Endothelial cell of umbilical vein (primary cell): Measurements from ENCODE around the gene NBEA. TPM values are rescaled to one million over a fixed set of nuclear protein-coding genes. Genes with fewer than 3 reads are reported as not detected.

Experiments
- BruUV-seq: library from RNA; stranded (reverse); fragments of 400-500 nt; replicated peaks from 2 replicates; lab custom pipeline; 2021; lab: Mats Ljungman, UMichigan
- CTCF ChIA-PET: fragments of 300-600, 350-600 bp; sonication (Branson Sonifier 250); formaldehyde crosslinking; loops from one replicate; lab custom pipeline; 2021; ENCODE audit warnings: antibody characterized with exemption, inconsistent platforms; lab: Charles Lee
- POLR2A ChIA-PET: fragments of 300-600, 350-600 bp; sonication (Branson Sonifier 250); formaldehyde crosslinking; loops from one replicate; lab custom pipeline; 2021; ENCODE audit warnings: antibody characterized with exemption, inconsistent platforms; lab: Charles Lee
- DNase-seq: peaks from one replicate; pipeline ENCODE4 v3.0.0-alpha.2; 2011; ENCODE audit warnings: low read depth, low spot score
- FAIRE-seq: peaks from 2 replicates; lab custom pipeline; 2011; peaks lifted over from hg19 to GRCh38; lab: Jason Lieb, UNC
- H2AFZ ChIP-seq: 2 replicates; pipeline ENCODE4 v1.6.0; 2012; ENCODE audit warnings: low read depth, low read length, control low read depth, inconsistent platforms
- H3K27ac ChIP-seq: 2 replicates; pipeline ENCODE4 v1.5.1; 2011; ENCODE audit warnings: low read depth, mild to moderate bottlenecking, control low read depth, low read length, moderate library complexity; ENCODE audit not compliant: insufficient read depth
- H3K27me3 ChIP-seq, 2 experiments: 2 replicates each; pipeline versions ENCODE4 v1.6.0 to v1.6.1; 2011; ENCODE audit warnings: low read length in 2 of 2, mixed read lengths in 1 of 2; ENCODE audit not compliant: control insufficient read depth in 2 of 2, insufficient read depth in 2 of 2
- H3K36me3 ChIP-seq, 2 experiments: 2 replicates in 1 of 2; 3 replicates in 1 of 2; pipeline ENCODE4 v1.5.1; 2011; ENCODE audit warnings: low read length in 2 of 2, mild to moderate bottlenecking in 1 of 2, moderate library complexity in 1 of 2; ENCODE audit not compliant: control insufficient read depth in 2 of 2, insufficient read depth in 2 of 2; ENCODE audit errors: extremely low read depth in 1 of 2
- H3K4me1 ChIP-seq: 3 replicates; pipeline ENCODE4 v1.5.1; 2011; ENCODE audit warnings: mild to moderate bottlenecking, low read length; ENCODE audit not compliant: control insufficient read depth, insufficient read depth; ENCODE audit errors: extremely low read depth
- H3K4me2 ChIP-seq: 2 replicates; pipeline ENCODE4 v1.6.1; 2011; ENCODE audit warnings: low read length, control low read depth, mixed read lengths; ENCODE audit not compliant: insufficient read depth
- H3K4me3 ChIP-seq, 3 experiments: fragments of 200-600 bp in 1 of 3; sonication (generic), shearing (Covaris generic) in 1 of 3; replicated peaks in 1 of 3; 2 replicates each; pipeline ENCODE4 v1.5.1; 2011 to 2016; ENCODE audit warnings: control low read depth in 3 of 3, low read length in 3 of 3, mild to moderate bottlenecking in 2 of 3, inconsistent platforms in 1 of 3, low read depth in 1 of 3, moderate library complexity in 1 of 3; ENCODE audit not compliant: insufficient read depth in 1 of 3
- H3K79me2 ChIP-seq: 2 replicates; pipeline ENCODE4 v1.6.0; 2012; ENCODE audit warnings: low read length, inconsistent platforms; ENCODE audit not compliant: control insufficient read depth, insufficient read depth
- H3K9ac ChIP-seq: replicated peaks from 2 replicates; pipeline ENCODE3; 2011; ENCODE audit warnings: low read length, control low read depth; ENCODE audit not compliant: insufficient read depth; ENCODE audit errors: extremely low read depth
- H3K9me1 ChIP-seq: replicated peaks from 3 replicates; pipeline ENCODE4 v1.6.0; 2011; ENCODE audit warnings: mild to moderate bottlenecking, low read length; ENCODE audit not compliant: control insufficient read depth, insufficient read depth; ENCODE audit errors: extremely low read depth
- H3K9me3 ChIP-seq: replicated peaks from 2 replicates; pipeline ENCODE4 v1.5.1; 2012; ENCODE audit warnings: low read length, inconsistent platforms; ENCODE audit not compliant: control insufficient read depth, insufficient read depth
- H4K20me1 ChIP-seq: replicated peaks from 2 replicates; pipeline ENCODE3; 2011; ENCODE audit warnings: mild to moderate bottlenecking, low read length; ENCODE audit not compliant: control insufficient read depth, insufficient read depth; ENCODE audit errors: extremely low read depth
- EZH2 ChIP-seq: IDR thresholded peaks from 2 replicates; pipeline ENCODE4 v1.6.1; 2012; ENCODE audit warnings: borderline replicate concordance, low read depth, mild to moderate bottlenecking, moderate library complexity, low read length, inconsistent platforms; ENCODE audit not compliant: severe bottlenecking
- FOS ChIP-seq: IDR thresholded peaks from 2 replicates; pipeline ENCODE4 v1.6.1; 2011; ENCODE audit warnings: mild to moderate bottlenecking, low read length, moderate library complexity, borderline replicate concordance; ENCODE audit not compliant: insufficient read depth
- GATA2 ChIP-seq: IDR thresholded peaks from 2 replicates; pipeline ENCODE4 v1.7.0; 2011; ENCODE audit warnings: low read depth, mild to moderate bottlenecking, moderate library complexity, mixed read lengths, low read length; ENCODE audit not compliant: insufficient read length, insufficient read depth
- JUN ChIP-seq: IDR thresholded peaks from 2 replicates; pipeline ENCODE4 v1.6.1; 2011; ENCODE audit warnings: borderline replicate concordance, low read depth; ENCODE audit not compliant: insufficient read length, insufficient read depth
- MYC ChIP-seq: IDR thresholded peaks from one replicate; pipeline ENCODE4 v1.6.1; 2011; ENCODE audit warnings: mild to moderate bottlenecking, low read depth, low read length
- POLR2A ChIP-seq: IDR thresholded peaks from 2 replicates; pipeline ENCODE4 v1.6.1; 2012; ENCODE audit warnings: low read depth, mild to moderate bottlenecking, control low read depth, low read length
- POLR2AphosphoS5 ChIP-seq: IDR thresholded peaks from 2 replicates; pipeline ENCODE4 v1.6.1; 2012; ENCODE audit warnings: low read depth, mild to moderate bottlenecking, control low read depth, low read length, moderate library complexity; ENCODE audit not compliant: insufficient read depth
- dilution Hi-C: fragments of 300-500 bp; cut with MboI; formaldehyde crosslinking; loops from one replicate; pipeline ENCODE4 v1.15.0; 2019; ENCODE audit warnings: low sequenced_read_pairs; ENCODE audit not compliant: extremely low pct_ligation_motif_present
- intact Hi-C: fragments of 100-400 bp; cut with micrococcal nuclease; formaldehyde crosslinking; loops from one replicate; pipeline ENCODE4 v1.10.0; 2022
- polyA plus RNA-seq, 4 experiments: library from polyadenylated mRNA; depleted of rRNA in 3 of 4; stranded (reverse) in 3 of 4; unstranded in 1 of 4; fragments of >200 nt; gene quantifications; 2 replicates each; pipeline versions ENCODE4 v1.2.1 to v1.2.3, GENCODE V29; 2011 to 2012; ENCODE audit warnings: missing spikeins in 1 of 4
- total RNA-seq: library from RNA; stranded (reverse); gene quantifications from 2 replicates; pipeline ENCODE4 v1.2.3, GENCODE V29; 2021
- TF ChIP-seq, protein P1 (sequence below), 2 donors: IDR thresholded peaks; 1 replicate in 1 of 2; 2 replicates in 1 of 2; pipeline ENCODE4 v1.5.1; 2011; ENCODE audit warnings: low read length in 2 of 2, mild to moderate bottlenecking in 2 of 2, moderate library complexity in 2 of 2, control low read depth in 1 of 2, inconsistent platforms in 1 of 2, low read depth in 1 of 2; ENCODE audit not compliant: insufficient read depth in 1 of 2; ENCODE audit errors: extremely low read depth in 1 of 2
- TF ChIP-seq, protein P2 (sequence below): IDR thresholded peaks from 2 replicates; pipeline ENCODE4 v1.6.1; 2011; ENCODE audit not compliant: insufficient read depth, insufficient read length

The NBEA gene
- total and polyA plus RNA-seq, 2 donors (not counting 3 experiments of a cell fraction or from before 2014, with no cell fraction given) = 3.0 to 4.8 TPM

DNA sequence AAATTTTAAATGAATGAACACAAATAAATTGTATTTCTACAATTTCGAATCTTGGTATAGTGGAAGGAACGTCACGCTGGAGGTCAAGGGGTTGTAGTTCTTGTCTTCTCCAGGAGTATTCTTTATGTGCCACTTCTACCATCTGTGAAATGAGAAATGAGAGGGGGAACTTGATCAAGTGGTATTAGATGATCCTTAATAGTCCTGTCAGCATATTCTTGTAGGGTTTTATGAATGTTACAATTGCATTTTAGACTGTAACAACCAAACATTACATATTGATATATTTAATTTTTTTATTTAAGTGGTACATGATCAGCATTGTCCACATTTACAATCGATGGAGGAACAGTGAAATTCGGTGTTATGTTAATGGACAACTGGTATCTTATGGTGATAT is 113.6 kb downstream of the NBEA start:
- TF ChIP-seq MYC (no peak), POLR2AphosphoS5 (no peak), JUN (no peak), FOS (no peak), POLR2A (no peak), GATA2 (no peak), EZH2 (no peak)
- TF ChIP-seq, protein P1, sequence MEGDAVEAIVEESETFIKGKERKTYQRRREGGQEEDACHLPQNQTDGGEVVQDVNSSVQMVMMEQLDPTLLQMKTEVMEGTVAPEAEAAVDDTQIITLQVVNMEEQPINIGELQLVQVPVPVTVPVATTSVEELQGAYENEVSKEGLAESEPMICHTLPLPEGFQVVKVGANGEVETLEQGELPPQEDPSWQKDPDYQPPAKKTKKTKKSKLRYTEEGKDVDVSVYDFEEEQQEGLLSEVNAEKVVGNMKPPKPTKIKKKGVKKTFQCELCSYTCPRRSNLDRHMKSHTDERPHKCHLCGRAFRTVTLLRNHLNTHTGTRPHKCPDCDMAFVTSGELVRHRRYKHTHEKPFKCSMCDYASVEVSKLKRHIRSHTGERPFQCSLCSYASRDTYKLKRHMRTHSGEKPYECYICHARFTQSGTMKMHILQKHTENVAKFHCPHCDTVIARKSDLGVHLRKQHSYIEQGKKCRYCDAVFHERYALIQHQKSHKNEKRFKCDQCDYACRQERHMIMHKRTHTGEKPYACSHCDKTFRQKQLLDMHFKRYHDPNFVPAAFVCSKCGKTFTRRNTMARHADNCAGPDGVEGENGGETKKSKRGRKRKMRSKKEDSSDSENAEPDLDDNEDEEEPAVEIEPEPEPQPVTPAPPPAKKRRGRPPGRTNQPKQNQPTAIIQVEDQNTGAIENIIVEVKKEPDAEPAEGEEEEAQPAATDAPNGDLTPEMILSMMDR (IDR thresholded peaks at IDR 0.05; ENCODE audit: extremely low read depth in 1 of 2, insufficient read depth in 1 of 2, low read depth in 1 of 2, low read length in 2 of 2) = no peak
- TF ChIP-seq, protein P2, sequence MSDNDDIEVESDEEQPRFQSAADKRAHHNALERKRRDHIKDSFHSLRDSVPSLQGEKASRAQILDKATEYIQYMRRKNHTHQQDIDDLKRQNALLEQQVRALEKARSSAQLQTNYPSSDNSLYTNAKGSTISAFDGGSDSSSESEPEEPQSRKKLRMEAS = no peak
- FAIRE-seq (no peak), DNase-seq (no peak)
- Histone ChIP-seq H3K4me3 (no peak overlapping the region), H3K4me2 (no peak overlapping the region), H3K36me3 (no peaks in the 10 kb centered on the region), H3K79me2 (no peaks in the 10 kb centered on the region), H3K27me3 (no peaks in the 10 kb centered on the region), H3K9me3 (no peaks in the 10 kb centered on the region), H3K4me1 (no peaks in the 10 kb centered on the region), H3K9me1 (no peaks in the 10 kb centered on the region), H4K20me1 (no peaks in the 10 kb centered on the region), H2AFZ (no peak overlapping the region), H3K27ac (no peak overlapping the region), H3K9ac (no peak overlapping the region)
- dilution Hi-C loops (no loop called here), intact Hi-C loops (no loop called here)
- ChIA-PET POLR2A (no interaction called here), CTCF (no interaction called here)
- no TSS peak for BruUV-seq
